Gastroesophageal sphincter (tissue), 3 donors: Measurements from ENCODE around the gene GSTO1.
"Not testable (repeated sequence)": the region's sequence is repeated elsewhere in the genome, so short reads cannot be mapped to it uniquely, and the experiment has no call there.

Experiments used
- CTCF ChIP-seq, 4 experiments: fragments of 200-600 bp in 2 of 4; fragments of 450-650 bp in 2 of 4; sonication (generic) in 1 of 4; IDR thresholded peaks; one replicate each; pipeline ENCODE4 v1.5.1; 2017 to 2019; ENCODE audit warnings: antibody characterized with exemption in 4 of 4, mild to moderate bottlenecking in 2 of 4, moderate library complexity in 2 of 4
- POLR2A ChIP-seq, 2 donors: fragments of 450-650 bp; IDR thresholded peaks; one replicate each; pipeline ENCODE4 v1.6.1; 2017; ENCODE audit warnings: antibody characterized with exemption in 2 of 2, mild to moderate bottlenecking in 2 of 2, moderate library complexity in 1 of 2
- POLR2AphosphoS5 ChIP-seq: sonication (generic); formaldehyde crosslinking; IDR thresholded peaks from one replicate; pipeline ENCODE4 v1.6.1; 2017; ENCODE audit warnings: antibody characterized with exemption

- not testable (repeated sequence) for TF ChIP-seq CTCF (IDR thresholded peaks at IDR 0.05); POLR2A (IDR thresholded peaks at IDR 0.05); POLR2AphosphoS5
Observed at GRCh38 chr10:104248931-104249330, 5.8 kb upstream of the GSTO1 start.
